GM21825 (cell line): ENCODE results near the gene LCP2.

Experiments
- ATAC-seq: cut with Tn5 transposase; IDR thresholded peaks from one replicate; pipeline ENCODE4 v1.9.1; 2021; ENCODE audit warnings: mild to moderate bottlenecking, moderate library complexity; ENCODE audit not compliant: unreplicated experiment

LCP2 gene

GRCh38 chr5:170220191-170220590 is 77.4 kb downstream of the LCP2 start:
- ATAC-seq = no peak

GRCh38 chr5:170219615-170220014 is 78.0 kb downstream of the LCP2 start:
- ATAC-seq = no peak

GRCh38 chr5:170218726-170219125 is 78.9 kb downstream of the LCP2 start:
- ATAC-seq = no peak

- no peak for ATAC-seq
These were observed 79.7 kb downstream of the LCP2 start for GRCh38 chr5:170217831-170218230.

GRCh38 chr5:170216257-170216864 is 81.2 kb downstream of the LCP2 start:
- ATAC-seq = no peak

GRCh38 chr5:170211575-170212334 is 85.8 kb downstream of the LCP2 start:
- no peak for ATAC-seq

GRCh38 chr5:170206958-170207357 is 90.6 kb downstream of the LCP2 start:
- no peak for ATAC-seq

GRCh38 chr5:170206216-170206615 is 91.4 kb downstream of the LCP2 start:
- ATAC-seq = no peak

- ATAC-seq = no peak
These were observed 93.4 kb downstream of the LCP2 start for GRCh38 chr5:170204202-170204601.

GRCh38 chr5:170202117-170202516 is 95.5 kb downstream of the LCP2 start:
- no peak for ATAC-seq

GRCh38 chr5:170201311-170201710 is 96.3 kb downstream of the LCP2 start:
- no peak for ATAC-seq

- ATAC-seq = no peak
These were observed 96.7 kb downstream of the LCP2 start for GRCh38 chr5:170200876-170201275.
